GM19395 (cell line): ENCODE results near the gene NAP1L1.
"Not testable (repeated sequence)": the region's sequence is repeated elsewhere in the genome, so short reads cannot be mapped to it uniquely, and the experiment has no call there.

ENCODE experiments used
- ATAC-seq: cut with Tn5 transposase; IDR thresholded peaks from one replicate; pipeline ENCODE4 v1.9.1; 2021; ENCODE audit warnings: mild to moderate bottlenecking, moderate library complexity; ENCODE audit not compliant: unreplicated experiment

NAP1L1 gene

GRCh38 chr12:75996861-75997447 is 87.5 kb downstream of the NAP1L1 start:
- ATAC-seq: no peak

DNA sequence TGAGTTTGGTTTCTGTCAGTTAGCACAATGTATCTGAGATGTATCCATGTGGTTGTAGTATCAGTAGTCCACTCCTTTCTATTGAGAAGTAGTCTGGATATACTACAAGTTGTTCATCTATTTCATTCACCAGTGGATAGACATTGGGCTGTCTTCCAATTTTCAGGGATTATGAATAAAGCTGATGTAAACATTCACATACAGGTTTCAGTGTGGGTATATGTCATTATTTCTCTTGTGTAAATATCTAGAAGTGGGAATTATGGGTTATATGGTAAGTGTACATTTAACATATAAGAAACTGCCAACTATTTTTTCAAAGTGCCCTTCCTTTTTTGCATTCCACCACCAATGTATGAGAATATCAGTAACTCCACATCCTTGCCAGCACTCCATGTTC is 88.8 kb downstream of the NAP1L1 start:
- no peak for ATAC-seq

- no peak for ATAC-seq
Observed at GRCh38 chr12:75994069-75994740, 90.3 kb downstream of the NAP1L1 start.

GRCh38 chr12:75991753-75992152 is 92.7 kb downstream of the NAP1L1 start:
- no peak for ATAC-seq

- no peak for ATAC-seq
Observed at GRCh38 chr12:75990189-75990912, 94.1 kb downstream of the NAP1L1 start.

DNA sequence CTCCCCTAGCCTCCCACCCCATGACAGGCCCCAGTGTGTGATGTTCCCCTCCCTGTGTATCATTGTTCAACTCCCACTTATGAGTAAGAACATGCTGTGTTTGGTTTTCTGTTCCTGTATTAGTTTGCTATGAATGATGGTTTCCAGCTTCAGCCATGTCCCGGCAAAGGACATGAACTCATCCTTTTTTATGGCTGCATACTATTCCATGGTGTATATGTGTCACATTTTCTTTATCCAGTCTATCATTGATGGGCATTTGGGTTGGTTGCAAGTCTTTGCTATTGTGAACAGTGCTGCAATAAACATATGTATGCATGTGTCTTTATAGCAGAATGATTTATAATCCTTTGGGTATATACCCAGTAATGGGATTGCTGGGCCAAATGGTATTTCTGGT is 96.8 kb downstream of the NAP1L1 start:
- not testable (repeated sequence) for ATAC-seq
